Measurements from ENCODE around the gene CERS1.

DNA sequence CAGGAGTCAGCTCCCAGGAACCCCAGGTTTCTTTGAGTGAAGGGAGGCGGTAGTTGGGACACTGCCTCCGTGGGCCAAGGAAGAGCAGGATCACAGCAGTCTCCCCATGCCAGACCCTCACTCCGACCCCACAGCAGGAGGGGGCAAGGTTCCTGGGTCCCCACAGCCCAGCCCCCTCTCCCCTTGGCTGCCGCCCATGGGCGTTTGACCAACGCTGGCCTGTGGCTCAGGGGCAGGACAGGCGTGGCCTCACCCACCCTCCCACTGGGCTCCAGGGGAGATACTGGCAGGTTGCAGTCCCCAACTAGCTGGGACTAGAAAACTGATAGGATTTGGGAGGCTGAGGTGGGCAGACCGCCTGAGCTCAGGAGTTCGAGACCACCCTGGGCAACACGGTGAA is 14.1 kb upstream of the CERS1 start:
- no peak for TF ChIP-seq POLR2A (IDR thresholded peaks at IDR 0.05)
- TF ChIP-seq, protein P1, sequence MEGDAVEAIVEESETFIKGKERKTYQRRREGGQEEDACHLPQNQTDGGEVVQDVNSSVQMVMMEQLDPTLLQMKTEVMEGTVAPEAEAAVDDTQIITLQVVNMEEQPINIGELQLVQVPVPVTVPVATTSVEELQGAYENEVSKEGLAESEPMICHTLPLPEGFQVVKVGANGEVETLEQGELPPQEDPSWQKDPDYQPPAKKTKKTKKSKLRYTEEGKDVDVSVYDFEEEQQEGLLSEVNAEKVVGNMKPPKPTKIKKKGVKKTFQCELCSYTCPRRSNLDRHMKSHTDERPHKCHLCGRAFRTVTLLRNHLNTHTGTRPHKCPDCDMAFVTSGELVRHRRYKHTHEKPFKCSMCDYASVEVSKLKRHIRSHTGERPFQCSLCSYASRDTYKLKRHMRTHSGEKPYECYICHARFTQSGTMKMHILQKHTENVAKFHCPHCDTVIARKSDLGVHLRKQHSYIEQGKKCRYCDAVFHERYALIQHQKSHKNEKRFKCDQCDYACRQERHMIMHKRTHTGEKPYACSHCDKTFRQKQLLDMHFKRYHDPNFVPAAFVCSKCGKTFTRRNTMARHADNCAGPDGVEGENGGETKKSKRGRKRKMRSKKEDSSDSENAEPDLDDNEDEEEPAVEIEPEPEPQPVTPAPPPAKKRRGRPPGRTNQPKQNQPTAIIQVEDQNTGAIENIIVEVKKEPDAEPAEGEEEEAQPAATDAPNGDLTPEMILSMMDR (IDR thresholded peaks at IDR 0.05), result no peak

Measured in ovary (tissue), 3 donors.